Activated B cell treated with CpG ODN at 0.5 μM for 24 hours (primary cell): ENCODE measurements around the gene PAK5. TPM values are rescaled to one million over a fixed set of nuclear protein-coding genes. Genes with fewer than 3 reads are reported as not detected.

Experiments
- ATAC-seq: fragments of 200-7000 bp; cut with Tn5 transposase; one replicate; pipeline ENCODE4 v1.10.0; 2021; ENCODE audit warnings: low read depth, mild to moderate bottlenecking, moderate library complexity
- CTCF ChIA-PET: fragments of 350-600 bp; sonication (Branson Sonifier 250); formaldehyde crosslinking; loops from one replicate; lab custom pipeline; 2021; ENCODE audit warnings: antibody characterized with exemption; lab: Charles Lee
- POLR2A ChIA-PET: fragments of 350-600 bp; sonication (Branson Sonifier 250); formaldehyde crosslinking; loops from one replicate; lab custom pipeline; 2021; ENCODE audit warnings: antibody characterized with exemption; lab: Charles Lee
- DNase-seq: peaks from one replicate; pipeline ENCODE4 v3.0.0; 2022
- H3K27ac Mint-ChIP-seq: one replicate; pipeline ENCODE4 v1.8.0; 2020; ENCODE audit warnings: mixed read lengths
- H3K27me3 Mint-ChIP-seq: one replicate; pipeline ENCODE4 v1.8.0; 2021; ENCODE audit warnings: mixed read lengths
- H3K36me3 Mint-ChIP-seq: one replicate; pipeline ENCODE4 v1.8.0; 2021; ENCODE audit warnings: low read depth, mixed read lengths
- H3K4me1 Mint-ChIP-seq: one replicate; pipeline ENCODE4 v1.8.0; 2021; ENCODE audit warnings: mixed read lengths
- H3K4me3 Mint-ChIP-seq: one replicate; pipeline ENCODE4 v1.8.0; 2020; ENCODE audit warnings: mild to moderate bottlenecking, mixed read lengths
- H3K9me3 Mint-ChIP-seq: one replicate; pipeline ENCODE4 v1.8.0; 2020; ENCODE audit warnings: mixed read lengths
- intact Hi-C: fragments of 100-400 bp; cut with micrococcal nuclease; formaldehyde crosslinking; loops from one replicate; pipeline ENCODE4 v1.15.1; 2024
- total RNA-seq: library from RNA; stranded (reverse); gene quantifications from 2 replicates; pipeline ENCODE4 v1.2.3, GENCODE V29; 2022
- TF ChIP-seq, protein P1 (sequence below): fragments of 200-600 bp; IDR thresholded peaks from one replicate; pipeline ENCODE4 v1.8.0; 2022; ENCODE audit warnings: antibody characterized with exemption, mild to moderate bottlenecking

PAK5 gene
- total RNA-seq, 1 donor from 2014 or later: not detected

DNA sequence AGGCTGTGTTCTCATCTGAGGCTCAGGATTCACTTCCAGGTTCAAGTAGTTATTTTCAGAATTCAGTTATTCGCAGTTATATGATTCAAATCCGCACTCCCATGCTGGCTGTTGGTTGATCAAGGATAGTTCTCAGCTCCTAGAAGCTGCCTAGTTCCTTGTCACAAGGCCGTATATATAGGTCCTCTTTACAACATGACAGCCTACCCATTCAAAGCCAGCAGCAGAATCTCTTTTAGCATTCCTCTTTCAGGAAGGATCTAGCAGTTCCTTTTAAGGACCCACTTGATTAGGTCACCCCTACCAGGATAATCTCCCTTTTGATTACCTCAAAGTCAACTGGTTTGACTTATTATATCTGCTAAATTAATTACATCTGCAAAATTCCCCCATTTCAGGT, 348.2 kb downstream of the PAK5 start:
- H3K4me1 Mint-ChIP-seq: peaks cover 2% of the 10 kb centered on the region
- intact Hi-C loops: no loop called here
- CTCF ChIA-PET: no interaction called here
- TF ChIP-seq, protein P1, sequence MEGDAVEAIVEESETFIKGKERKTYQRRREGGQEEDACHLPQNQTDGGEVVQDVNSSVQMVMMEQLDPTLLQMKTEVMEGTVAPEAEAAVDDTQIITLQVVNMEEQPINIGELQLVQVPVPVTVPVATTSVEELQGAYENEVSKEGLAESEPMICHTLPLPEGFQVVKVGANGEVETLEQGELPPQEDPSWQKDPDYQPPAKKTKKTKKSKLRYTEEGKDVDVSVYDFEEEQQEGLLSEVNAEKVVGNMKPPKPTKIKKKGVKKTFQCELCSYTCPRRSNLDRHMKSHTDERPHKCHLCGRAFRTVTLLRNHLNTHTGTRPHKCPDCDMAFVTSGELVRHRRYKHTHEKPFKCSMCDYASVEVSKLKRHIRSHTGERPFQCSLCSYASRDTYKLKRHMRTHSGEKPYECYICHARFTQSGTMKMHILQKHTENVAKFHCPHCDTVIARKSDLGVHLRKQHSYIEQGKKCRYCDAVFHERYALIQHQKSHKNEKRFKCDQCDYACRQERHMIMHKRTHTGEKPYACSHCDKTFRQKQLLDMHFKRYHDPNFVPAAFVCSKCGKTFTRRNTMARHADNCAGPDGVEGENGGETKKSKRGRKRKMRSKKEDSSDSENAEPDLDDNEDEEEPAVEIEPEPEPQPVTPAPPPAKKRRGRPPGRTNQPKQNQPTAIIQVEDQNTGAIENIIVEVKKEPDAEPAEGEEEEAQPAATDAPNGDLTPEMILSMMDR: no peak
- no peak for DNase-seq
- H3K36me3 Mint-ChIP-seq: no peaks in the 10 kb centered on the region
- no peak for ATAC-seq
- POLR2A ChIA-PET: no interaction called here
- H3K9me3 Mint-ChIP-seq: no peaks in the 10 kb centered on the region
- no peak overlapping the region for H3K4me3 Mint-ChIP-seq
- H3K27me3 Mint-ChIP-seq: peaks cover 11% of the 10 kb centered on the region
- H3K27ac Mint-ChIP-seq: no peak overlapping the region

DNA sequence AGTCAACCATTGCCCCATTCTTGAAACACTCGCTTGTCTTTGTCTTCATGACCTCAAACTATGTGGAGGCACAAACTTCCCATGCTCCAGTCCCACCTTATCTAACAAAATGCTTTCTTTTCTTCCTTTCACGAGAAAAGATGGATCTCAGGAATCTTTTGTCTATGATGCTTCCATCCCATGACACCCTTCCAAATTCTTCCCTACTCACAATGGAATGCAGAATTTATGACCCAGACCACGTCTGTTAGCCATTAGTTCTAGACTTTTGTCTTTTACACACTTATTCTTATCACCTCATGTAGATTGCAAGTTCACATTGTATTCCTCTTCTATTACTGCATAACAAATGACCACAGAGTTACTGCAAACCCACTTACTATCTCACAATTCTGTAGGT, 348.7 kb downstream of the PAK5 start:
- POLR2A ChIA-PET: no interaction called here
- no peak for DNase-seq
- CTCF ChIA-PET: no interaction called here
- Mint-ChIP-seq H3K27me3 (peaks cover 11% of the 10 kb centered on the region), H3K27ac (no peak overlapping the region), H3K36me3 (no peaks in the 10 kb centered on the region), H3K9me3 (no peaks in the 10 kb centered on the region), H3K4me1 (peaks cover 2% of the 10 kb centered on the region), H3K4me3 (no peak overlapping the region)
- ATAC-seq: no peak
- TF ChIP-seq, protein P1: no peak
- intact Hi-C loops: no loop called here

DNA sequence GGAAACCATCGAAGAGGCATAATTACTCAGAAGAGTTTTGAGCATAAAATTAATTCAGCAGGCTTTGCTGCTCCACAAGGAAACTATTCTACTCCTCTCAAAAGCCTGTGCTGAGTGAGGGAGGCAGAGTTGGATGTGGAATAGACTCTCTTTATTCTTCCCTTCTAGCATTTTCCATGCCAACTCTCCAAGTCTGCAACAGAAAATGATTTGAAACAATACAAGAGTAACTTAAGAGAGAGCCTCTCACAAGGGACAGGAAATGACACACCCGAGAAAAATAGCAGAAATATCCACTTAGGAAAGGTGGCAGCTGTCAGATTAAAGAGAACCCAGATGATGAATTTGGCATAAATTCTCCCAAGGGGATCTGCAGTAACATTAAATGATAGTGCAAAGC, 350.8 kb downstream of the PAK5 start:
- Mint-ChIP-seq H3K4me3 (no peak overlapping the region), H3K4me1 (peaks cover 3% of the 10 kb centered on the region), H3K9me3 (no peaks in the 10 kb centered on the region), H3K27me3 (peaks cover 11% of the 10 kb centered on the region), H3K36me3 (no peaks in the 10 kb centered on the region), H3K27ac (no peak overlapping the region)
- ChIA-PET CTCF (no interaction called here), POLR2A (no interaction called here)
- DNase-seq: no peak
- TF ChIP-seq, protein P1: no peak
- intact Hi-C loops: no loop called here
- no peak for ATAC-seq

Other genes with a start within 250 kb of the PAK5 start
- 2.0 and 2.6 TPM in 2 replicates for gene ANKEF1, start 195.9 kb upstream of the PAK5 start, total RNA-seq